Erythroblast (primary cell): Measurements from ENCODE around the gene AIMP1.
A peak's percentile ranks its signal among the peaks of the same experiment; 100 is the strongest.

Experiments used
- DNase-seq, 2 experiments: peaks; one replicate each; lab custom pipeline; 2025; lab: John Stamatoyannopoulos, UW
- GATA1 ChIP-seq: IDR thresholded peaks from 2 replicates; pipeline ENCODE4 v1.6.1; 2011; ENCODE audit warnings: low read depth, mild to moderate bottlenecking, control low read depth, low read length, moderate library complexity
- POLR2A ChIP-seq: IDR thresholded peaks from 2 replicates; pipeline ENCODE4 v1.6.1; 2011; ENCODE audit warnings: mild to moderate bottlenecking, low read length

The AIMP1 gene

GRCh38 chr4:106299977-106300376, 16.4 kb upstream of the AIMP1 start:
- TF ChIP-seq POLR2A, result no peak
- TF ChIP-seq GATA1, result no peak

GRCh38 chr4:106301393-106302061, 14.8 kb upstream of the AIMP1 start:
- no peak for DNase-seq
- TF ChIP-seq GATA1 (no peak), POLR2A (no peak)

More at GRCh38 chr4:106299977-106300376, 16.4 kb upstream of the AIMP1 start:
- DNase-seq, result no peak

- no peak for DNase-seq
- TF ChIP-seq GATA1, result no peak
- no peak for TF ChIP-seq POLR2A
These were observed 14.3 kb upstream of the AIMP1 start for GRCh38 chr4:106302062-106302438.

- TF ChIP-seq GATA1 (no peak), POLR2A (no peak)
- peak in 1 of 2 experiments; percentile 31 for DNase-seq
These were observed 12.6 kb upstream of the AIMP1 start for GRCh38 chr4:106303548-106304281.

- TF ChIP-seq GATA1 (no peak), POLR2A (no peak)
These were observed 11.7 kb upstream of the AIMP1 start for GRCh38 chr4:106304632-106305031.

GRCh38 chr4:106305435-106306055, 10.8 kb upstream of the AIMP1 start:
- DNase-seq, result no peak
- no peak for TF ChIP-seq POLR2A
- no peak for TF ChIP-seq GATA1

More at GRCh38 chr4:106304632-106305031, 11.7 kb upstream of the AIMP1 start:
- no peak for DNase-seq

GRCh38 chr4:106306561-106306960, 9.8 kb upstream of the AIMP1 start:
- TF ChIP-seq POLR2A (no peak), GATA1 (no peak)
- no peak for DNase-seq

- no peak for TF ChIP-seq POLR2A
- no peak for TF ChIP-seq GATA1
These were observed 4.0 kb upstream of the AIMP1 start for GRCh38 chr4:106312377-106312776.

GRCh38 chr4:106312997-106313522, 3.3 kb upstream of the AIMP1 start:
- no peak for DNase-seq
- TF ChIP-seq POLR2A (no peak), GATA1 (no peak)

More at GRCh38 chr4:106312377-106312776, 4.0 kb upstream of the AIMP1 start:
- DNase-seq, result no peak

- no peak for TF ChIP-seq POLR2A
- no peak for TF ChIP-seq GATA1
- DNase-seq, result peak; percentile 10 to 21
These were observed 1.4 kb upstream of the AIMP1 start for GRCh38 chr4:106314960-106315359.

GRCh38 chr4:106315476-106315967, 828 bp upstream of the AIMP1 start:
- DNase-seq, result peak; percentile 60 to 75
- TF ChIP-seq POLR2A, result no peak
- no peak for TF ChIP-seq GATA1

- peak; percentile 40 to 59 for DNase-seq
- no peak for TF ChIP-seq GATA1
- TF ChIP-seq POLR2A, result no peak
These were observed 541 bp downstream of the AIMP1 start for GRCh38 chr4:106316773-106317409.

- TF ChIP-seq GATA1 (no peak), POLR2A (no peak)
- DNase-seq, result no peak
These were observed 1.5 kb downstream of the AIMP1 start for GRCh38 chr4:106317815-106318214.

- no peak for DNase-seq
- TF ChIP-seq GATA1, result no peak
- TF ChIP-seq POLR2A, result no peak
These were observed 2.2 kb downstream of the AIMP1 start for GRCh38 chr4:106318511-106318910.
